Fibroblast of skin of right biceps (primary cell): ENCODE data around the gene ST6GALNAC4.

Source experiments
- DNase-seq: peaks from one replicate; pipeline ENCODE4 v3.0.0-alpha.2; 2013

The ST6GALNAC4 gene

GRCh38 chr9:127928676-127929624, 12.1 kb upstream of the ST6GALNAC4 start:
- DNase-seq: no peak

DNA sequence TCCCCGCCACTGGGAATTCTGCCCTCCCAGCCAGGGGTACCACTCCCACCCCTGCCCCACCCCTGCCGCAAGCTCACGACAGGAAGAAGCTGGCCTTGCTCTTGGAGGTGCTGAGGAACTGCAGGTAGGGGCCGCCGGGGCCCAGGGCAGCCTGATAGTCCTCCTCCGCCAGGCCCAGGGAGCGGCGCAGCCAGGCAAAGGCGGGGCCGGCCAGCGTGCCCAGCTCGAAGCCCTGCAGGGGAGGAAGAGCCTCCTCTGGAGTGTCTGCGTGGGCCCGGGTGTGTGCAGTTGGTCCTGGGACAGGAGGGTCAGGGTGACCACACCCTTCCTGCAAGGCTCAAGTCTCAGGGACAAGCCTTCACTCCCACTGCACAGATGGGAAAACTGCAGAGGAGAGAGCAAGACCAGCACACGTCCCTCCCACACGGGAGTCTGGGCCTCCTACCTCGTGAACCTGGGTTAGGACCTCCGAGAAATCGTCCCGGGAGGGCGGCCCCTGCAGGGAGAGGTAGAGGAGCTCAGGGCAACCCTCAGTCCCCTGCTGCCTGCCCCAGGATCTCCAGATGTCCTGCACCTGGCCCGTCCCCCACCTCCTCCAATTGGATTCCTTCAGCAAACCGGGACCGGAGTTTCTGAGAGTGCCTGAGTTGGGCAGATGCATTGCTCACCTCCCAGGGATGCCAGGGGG, 11.3 kb upstream of the ST6GALNAC4 start:
- DNase-seq: no peak

GRCh38 chr9:127927201-127927987, 10.6 kb upstream of the ST6GALNAC4 start:
- DNase-seq: no peak

- no peak for DNase-seq
Observed at GRCh38 chr9:127926906-127927200, 10.0 kb upstream of the ST6GALNAC4 start.

- DNase-seq: no peak
Observed at GRCh38 chr9:127925959-127926905, 9.4 kb upstream of the ST6GALNAC4 start.

DNA sequence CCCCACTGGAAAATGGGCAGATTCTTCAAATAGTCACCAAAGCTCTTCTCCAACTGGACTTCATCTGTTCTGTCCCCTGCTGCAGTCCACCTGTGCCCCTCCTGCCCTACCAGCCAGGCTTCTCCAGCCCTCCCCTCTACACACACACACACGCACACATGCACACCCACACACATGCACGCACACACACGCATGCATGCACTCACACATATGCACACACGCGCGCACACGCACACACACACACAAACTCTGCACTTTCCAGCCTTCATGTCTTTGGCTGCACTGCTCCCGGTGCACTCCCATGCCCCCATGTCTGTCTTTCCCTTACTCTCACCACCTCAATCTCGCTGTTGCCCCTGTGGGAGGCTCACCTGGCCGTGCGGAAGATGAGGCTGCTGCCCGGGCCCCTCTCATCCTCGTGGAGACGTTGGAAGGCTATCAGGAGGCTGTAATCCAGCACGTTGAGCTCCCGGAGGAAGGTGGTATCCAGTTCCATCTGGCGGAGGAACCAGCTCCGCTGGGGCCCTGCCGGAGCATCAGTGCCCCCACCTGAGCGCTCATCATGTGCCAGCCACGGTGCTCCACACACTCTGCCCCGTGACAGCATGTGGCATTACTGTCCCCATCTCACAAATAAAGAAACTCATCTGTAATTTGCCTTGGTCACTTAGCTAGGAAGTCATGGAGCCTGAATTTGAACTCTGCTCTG, 8.0 kb upstream of the ST6GALNAC4 start:
- DNase-seq: no peak

DNA sequence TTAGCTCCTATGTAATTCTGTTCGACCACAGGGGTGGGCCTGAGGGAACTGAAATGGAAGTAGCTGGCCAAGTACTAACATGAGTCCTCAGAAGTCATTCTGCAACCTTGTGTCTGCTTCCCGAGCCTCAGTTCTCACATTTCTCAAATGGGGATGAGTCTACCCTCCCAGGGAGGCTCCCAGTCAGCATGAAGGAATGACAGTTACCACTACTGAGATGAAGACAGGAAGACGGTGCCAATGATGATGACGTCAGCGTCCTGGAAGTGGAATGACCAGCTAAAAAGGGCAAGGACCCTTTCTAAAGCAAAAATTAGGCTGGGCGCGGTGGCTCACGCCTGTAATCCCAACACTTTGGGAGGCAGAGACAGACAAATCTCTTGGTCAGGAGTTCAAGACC, 6.9 kb upstream of the ST6GALNAC4 start:
- peak; percentile 97 for DNase-seq

- no peak for DNase-seq
Observed at GRCh38 chr9:127923046-127923445, 6.2 kb upstream of the ST6GALNAC4 start.

DNA sequence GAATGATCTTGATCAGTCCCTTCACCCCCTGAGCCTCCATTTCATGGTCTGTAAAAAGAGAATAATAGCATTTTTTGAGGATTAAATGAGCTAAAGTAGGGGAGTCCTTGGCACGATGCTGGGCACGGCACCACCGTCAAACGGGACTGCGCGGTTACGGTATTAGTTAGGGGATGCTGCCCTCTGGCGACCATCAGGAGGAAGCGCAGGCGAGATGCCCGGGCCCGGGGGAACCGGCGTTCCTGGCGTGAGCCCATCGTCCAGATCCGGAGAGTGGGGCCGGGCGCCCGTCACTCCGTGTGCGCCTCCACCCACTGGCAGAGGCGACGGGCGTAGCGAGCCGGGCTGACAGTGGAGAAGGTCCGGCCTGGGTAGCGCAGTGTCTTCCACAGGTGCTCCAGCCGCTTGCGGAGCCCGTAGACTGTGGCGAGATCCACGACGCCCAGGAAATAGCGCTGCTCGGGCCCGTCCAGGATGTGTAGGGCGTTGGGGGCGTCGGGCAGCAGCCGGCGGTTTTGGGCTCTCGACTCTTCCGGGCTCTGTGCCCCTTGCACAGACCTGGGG, 4.8 kb upstream of the ST6GALNAC4 start:
- DNase-seq: peak; percentile 54

GRCh38 chr9:127920794-127921193, 4.0 kb upstream of the ST6GALNAC4 start:
- no peak for DNase-seq

DNA sequence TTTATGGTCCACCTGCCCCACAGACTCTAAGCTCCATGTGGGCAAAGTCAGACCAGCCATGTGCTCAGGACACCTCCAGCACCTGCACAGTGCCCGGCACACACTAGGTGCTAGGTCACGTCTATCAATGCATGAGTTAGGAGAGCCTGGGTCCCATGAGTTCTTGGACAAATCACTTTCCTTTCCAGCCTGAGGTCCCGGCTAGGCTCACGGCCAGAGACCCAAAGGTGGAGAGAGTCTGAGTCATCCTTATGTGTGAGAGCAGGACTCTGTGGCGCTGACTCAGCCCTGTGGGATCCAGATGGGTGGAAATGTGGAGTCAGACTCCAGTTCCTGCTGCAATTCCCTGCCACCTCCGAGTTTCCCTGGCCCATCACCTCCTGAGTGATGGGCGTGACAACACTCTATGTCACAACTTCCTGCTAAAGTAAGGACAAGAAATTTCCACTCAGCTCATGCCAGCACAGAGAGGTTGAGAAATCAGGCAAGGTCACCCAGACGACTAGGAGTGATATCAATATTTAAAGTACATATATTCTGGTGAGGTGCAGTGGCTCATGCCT, 2.5 kb upstream of the ST6GALNAC4 start:
- peak; percentile 99 for DNase-seq

DNA sequence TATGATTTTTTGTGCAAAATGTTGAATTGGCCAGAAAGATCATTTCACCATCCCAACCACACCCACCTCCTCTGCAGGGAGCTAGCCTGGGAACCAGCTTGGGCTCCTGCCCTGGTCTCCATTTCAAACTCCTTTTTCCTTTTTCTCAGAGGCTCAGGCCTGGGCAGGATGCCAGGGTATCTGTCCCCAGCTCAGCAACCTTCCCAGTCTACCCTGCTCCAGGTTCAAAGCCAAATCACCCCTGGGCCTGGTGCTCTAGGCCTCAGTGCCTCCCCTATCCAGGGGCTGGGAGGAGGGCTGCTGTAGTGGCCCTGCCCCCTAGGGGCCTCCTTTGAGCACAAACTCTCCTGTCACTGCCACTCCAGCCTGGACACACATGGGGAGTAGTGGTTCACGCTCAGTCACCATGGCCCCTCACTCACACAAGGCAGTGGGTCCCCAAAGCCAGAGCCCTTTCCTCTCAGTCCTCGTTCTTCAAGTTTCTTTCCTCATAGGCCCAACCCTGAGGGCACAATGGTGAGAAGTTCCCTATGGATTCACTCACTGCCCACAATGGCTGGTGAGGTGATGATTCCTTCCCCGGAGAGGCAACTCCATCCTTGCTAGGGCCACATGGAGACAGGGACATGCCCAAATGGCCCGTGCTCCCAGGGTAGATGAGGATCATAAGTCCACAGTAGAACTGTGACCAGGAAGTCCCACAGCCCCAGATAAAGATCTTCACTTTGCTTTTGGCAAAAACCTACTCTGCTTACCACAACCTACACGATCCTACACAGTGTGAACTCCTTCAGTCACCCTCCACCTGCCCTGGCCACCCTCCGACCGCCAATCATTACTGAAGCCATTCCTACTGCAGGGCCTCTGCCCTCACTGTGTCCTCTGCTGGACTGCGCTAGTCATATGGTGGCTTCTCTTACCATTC, 1.6 kb upstream of the ST6GALNAC4 start:
- DNase-seq: peak; percentile 40

GRCh38 chr9:127917603-127918002, 762 bp upstream of the ST6GALNAC4 start:
- DNase-seq: no peak

GRCh38 chr9:127915801-127916719, 781 bp downstream of the ST6GALNAC4 start:
- no peak for DNase-seq

DNA sequence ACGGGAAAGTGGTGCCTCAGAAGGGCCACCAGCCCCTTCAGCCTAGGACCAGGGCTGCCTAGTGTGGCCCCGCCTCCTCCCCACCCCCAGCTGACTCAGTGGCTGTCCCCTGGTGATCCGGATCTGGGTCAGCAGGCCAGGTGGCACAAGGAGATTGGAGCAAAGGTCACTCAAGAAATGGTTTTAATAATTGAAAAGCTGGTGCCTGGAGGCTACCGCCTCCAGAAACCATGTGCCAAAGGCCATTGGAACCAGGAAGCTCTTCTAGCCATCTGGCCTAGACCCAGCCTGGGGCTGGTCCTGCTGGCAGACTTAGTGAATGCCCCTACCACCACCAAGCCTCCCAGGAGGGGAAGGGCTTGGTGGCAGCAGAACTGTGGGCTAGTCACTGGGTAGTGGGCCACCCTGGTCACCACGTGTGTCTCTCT, 1.5 kb downstream of the ST6GALNAC4 start:
- no peak for DNase-seq

DNA sequence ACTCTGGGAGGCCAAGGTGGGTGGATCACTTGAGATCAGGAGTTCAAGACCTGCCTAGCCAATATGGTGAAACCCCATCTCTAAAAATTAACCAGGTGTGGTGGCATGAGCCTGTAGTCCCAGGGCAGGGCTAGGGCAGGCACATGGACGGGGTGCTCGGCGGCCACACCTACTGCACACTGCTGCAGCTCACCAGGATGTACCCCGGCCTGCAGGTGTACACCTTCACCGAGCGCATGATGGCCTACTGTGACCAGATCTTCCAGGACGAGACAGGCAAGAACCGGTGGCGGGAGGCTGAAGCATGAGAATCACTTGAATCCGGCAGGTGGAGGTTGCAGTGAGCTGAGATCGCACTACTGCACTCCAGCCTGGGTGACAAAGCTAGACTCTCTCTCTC, 3.2 kb downstream of the ST6GALNAC4 start:
- DNase-seq: no peak

DNA sequence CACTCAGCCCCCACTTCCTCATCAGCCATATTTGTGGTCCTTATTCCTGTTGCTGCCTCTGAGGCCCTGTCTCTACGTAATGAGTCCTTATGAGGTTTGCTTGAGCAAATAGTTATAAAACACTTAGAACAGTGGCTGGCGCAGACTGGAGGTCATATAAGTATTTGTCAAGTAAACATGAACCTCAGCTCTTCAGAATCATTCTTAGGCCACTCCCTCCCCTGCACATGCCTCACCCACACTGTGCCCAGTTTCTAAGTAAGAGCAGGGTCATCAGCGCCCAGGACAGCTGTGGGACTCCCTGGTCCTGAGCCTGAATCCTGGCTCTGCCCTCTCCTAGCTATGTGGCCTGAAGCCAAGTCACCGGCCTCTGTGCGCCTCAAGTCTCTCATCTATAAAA, 4.0 kb downstream of the ST6GALNAC4 start:
- no peak for DNase-seq

DNA sequence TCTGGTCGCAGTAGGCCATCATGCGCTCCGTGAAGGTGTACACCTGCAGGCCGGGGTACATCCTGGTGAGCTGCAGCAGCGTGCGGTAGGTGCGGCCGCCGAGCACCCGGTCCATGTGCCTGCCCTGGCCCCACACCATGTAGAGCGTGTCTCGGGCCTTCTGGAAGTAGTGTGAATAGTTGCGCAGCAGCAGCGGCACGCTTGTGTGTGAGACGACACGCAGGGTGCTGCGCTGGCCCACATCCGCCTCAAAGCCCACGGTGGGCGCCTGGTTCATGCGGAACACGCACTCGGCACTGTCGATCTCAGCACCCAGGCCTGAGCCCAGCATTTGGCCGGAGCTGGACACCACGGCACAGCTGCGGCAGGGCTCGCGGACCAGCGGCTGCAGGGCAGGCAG, 4.5 kb downstream of the ST6GALNAC4 start:
- no peak for DNase-seq
